Stimulated activated CD8-positive, alpha-beta memory T cell treated with anti-CD3 and anti-CD28 coated beads, Interleukin-7, amount 100 ng/mL, for 4 hours (primary cell): ENCODE measurements around the gene TMEM178A.

Experiments
- DNase-seq, 2 donors: peaks; one replicate each; pipeline ENCODE4 v3.0.0-alpha.2; 2020; ENCODE audit warnings: low read depth in 2 of 2

The TMEM178A gene

GRCh38 chr2:39679805-39680204, 14.1 kb downstream of the TMEM178A start:
- DNase-seq = no peak

DNA sequence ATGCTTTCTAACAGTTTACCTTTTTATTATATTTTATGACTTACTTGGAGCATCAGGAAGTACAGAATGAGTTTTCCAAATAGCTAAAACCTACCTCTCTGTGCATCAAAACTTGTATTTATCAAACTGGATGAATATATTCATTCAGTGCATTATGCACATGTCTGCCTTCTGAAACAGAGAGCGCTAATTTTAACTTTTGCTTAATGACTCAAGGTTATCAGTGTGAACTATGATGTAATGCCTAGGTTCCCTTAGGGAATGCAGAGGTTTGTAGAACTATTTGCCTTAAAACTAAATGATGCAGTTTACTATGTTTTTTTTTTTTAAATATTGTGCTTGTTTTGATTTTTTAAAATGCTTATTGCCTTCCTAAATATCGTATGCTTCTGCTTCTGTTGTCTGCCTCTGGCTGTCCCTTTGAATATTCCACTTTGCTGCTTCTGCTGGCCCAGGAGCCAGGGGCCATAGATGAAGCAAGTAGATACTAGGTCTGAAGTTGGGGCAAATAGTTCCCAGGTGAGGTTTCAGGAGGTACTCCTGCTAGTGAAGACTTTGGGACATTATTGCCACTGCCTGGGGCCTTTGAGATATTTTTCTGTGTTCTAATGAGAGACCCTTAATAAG, 16.5 kb downstream of the TMEM178A start:
- DNase-seq = no peak

DNA sequence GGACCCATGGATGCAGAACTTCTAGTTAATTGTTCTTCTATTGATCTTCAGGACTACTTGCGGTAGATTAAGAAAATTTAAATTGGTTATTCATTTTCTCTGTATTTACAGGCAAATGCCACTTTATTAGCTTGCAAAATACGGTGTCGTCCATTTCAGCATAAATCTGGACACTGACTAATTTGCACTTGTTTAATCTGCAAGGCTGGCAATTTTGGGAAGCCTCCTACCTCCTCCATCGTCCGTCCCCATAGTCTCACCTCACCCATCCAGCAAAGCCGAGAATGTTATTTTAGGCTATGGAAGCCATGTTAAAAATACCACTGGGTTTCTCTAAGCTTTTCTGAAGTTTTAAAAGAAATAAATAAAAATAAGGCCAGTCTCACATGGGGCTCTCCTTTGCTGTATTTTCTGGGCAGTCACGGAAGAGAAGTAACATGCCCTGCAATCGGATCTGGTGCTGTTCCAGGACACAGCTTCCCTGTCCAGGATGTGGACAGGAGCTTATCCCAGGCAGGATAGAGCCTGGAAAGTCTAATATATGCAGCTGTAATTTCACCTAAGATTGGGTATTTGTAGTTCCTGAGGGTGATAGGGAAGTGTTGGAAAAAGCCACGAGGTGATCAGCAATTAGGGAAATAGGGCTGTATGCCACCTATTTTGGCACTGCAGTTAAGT, 17.4 kb downstream of the TMEM178A start:
- DNase-seq = no peak

GRCh38 chr2:39684464-39684863, 18.7 kb downstream of the TMEM178A start:
- DNase-seq = no peak

- no peak for DNase-seq
Observed at GRCh38 chr2:39685126-39685525, 19.4 kb downstream of the TMEM178A start.

- no peak for DNase-seq
Observed at GRCh38 chr2:39686456-39686855, 20.7 kb downstream of the TMEM178A start.

- no peak for DNase-seq
Observed at GRCh38 chr2:39688181-39688580, 22.5 kb downstream of the TMEM178A start.

GRCh38 chr2:39689272-39689841, 23.6 kb downstream of the TMEM178A start:
- DNase-seq = no peak

GRCh38 chr2:39689876-39690275, 24.2 kb downstream of the TMEM178A start:
- DNase-seq = no peak

DNA sequence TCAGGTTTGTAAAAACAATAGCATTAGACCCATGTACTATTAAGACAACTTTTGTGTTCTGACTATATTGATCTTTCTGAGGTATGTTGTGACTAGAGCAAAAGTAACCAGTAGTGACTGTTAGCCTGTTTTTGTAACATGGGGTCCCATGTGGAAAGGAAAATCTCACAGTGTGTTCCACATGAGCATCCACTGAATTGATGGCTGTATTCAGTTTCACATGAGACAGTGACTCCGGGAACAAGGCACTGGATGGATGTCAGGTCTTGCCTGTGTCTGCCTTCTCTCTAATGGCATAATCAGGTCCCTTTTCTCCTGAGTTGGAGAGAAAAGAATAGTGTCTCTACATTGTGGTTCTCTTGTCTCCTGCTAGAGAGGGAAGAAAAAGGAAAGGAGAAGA, 27.5 kb downstream of the TMEM178A start:
- no peak for DNase-seq

DNA sequence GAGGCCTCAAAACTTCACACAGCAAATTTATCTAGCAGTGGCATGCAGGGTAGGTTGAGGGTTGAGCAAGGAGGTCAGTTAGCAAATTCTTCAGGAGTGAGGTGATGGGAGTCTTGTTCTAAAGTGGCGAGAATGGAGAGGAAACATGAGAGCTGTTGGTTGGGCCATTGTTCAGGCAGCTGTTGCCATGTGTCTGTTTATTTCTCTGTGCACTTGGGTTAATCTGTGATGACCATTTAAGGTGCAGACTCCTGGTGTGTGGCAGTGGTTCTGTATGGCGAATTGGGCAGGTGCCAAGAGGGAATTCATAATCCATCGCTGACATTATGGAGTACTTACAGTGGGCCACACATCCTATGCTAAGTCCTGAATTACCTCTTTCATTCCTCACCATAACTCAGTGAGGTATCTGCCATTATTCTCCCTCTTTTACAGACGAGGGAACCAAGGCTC, 30.4 kb downstream of the TMEM178A start:
- DNase-seq = no peak

- no peak for DNase-seq
Observed at GRCh38 chr2:39696838-39697237, 31.1 kb downstream of the TMEM178A start.

- DNase-seq = no peak
Observed at GRCh38 chr2:39697454-39697853, 31.7 kb downstream of the TMEM178A start.

DNA sequence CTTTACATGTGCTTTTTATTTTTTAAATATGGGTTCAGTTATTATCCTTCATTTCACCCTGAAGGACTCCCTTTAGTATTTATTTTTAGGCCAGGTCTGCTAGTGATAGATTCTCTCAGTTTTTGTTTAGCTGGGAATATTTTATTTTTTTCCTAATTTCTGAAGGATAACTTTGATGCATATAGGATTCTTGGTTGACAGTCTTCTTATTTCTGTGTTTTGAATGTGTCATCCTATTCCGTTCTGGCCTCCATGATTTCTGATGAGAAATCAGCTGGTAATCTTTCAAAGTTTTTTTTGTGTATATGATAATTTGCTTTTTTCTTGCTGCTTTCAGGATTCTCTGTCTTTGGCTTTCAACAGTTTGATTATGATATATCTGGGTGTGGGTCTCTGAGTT, 35.4 kb downstream of the TMEM178A start:
- no peak for DNase-seq

- DNase-seq = no peak
Observed at GRCh38 chr2:39703181-39703872, 37.6 kb downstream of the TMEM178A start.

- no peak for DNase-seq
Observed at GRCh38 chr2:39704540-39704939, 38.8 kb downstream of the TMEM178A start.

DNA sequence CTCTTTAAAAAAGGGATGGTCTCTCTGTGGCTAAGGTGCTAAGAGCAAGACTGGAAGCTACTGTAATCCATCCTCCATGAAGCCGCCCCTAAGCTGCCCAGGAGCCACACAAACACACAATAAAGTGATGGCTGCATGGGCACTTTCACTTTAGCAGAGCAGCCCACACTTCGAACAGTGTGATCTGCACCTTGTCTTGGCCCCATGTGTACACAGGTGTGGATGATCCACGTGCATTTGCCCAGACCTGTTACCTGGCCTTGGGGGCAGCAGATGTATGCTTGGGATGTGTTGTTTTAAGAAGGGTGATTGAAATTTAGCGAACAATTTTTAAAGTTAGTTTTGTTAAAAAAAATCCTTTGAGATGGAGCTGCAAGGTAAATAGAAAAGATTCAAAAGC, 39.9 kb downstream of the TMEM178A start:
- DNase-seq = no peak

GRCh38 chr2:39706312-39706711, 40.6 kb downstream of the TMEM178A start:
- DNase-seq = no peak

GRCh38 chr2:39706945-39707344, 41.2 kb downstream of the TMEM178A start:
- DNase-seq = no peak

DNA sequence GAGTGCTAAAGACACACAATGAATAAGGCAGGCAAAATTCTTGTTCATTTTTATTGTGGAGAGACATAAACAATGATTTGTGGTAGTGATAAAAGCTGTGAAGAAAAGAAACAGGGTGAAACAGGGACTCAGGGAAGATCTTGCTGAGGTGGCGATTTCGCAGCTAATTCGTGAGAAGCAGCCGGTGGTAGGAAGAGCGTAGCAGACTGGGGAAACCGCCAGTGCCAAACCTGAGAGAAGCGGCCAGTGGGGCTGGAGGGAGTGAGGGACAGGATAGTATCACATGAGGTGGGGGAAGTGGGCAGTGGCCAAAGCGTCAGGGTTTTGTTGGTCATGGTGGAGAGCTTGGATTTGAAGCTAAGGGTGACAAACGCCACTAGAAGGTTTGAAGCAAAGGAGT, 42.3 kb downstream of the TMEM178A start:
- no peak for DNase-seq

- DNase-seq = no peak
Observed at GRCh38 chr2:39710807-39711206, 45.1 kb downstream of the TMEM178A start.

DNA sequence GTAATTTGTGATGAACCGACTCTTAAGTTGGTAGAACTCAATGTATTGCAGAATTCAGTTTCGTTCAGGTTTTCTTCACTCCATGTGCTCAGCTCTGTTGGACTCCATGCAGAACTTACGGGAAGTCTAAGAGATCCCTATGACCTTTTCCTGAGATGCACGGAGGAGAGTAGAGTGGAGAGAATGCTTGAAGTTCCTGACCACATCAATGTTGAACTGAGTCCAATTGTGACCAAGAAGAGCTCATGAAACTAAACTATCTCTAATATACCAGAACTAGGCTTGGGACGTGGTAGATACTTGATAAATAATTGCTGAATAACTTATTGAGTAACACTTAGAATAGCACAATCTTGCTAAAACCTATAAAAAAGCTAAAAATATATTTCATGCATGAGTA, 47.2 kb downstream of the TMEM178A start:
- no peak for DNase-seq

DNA sequence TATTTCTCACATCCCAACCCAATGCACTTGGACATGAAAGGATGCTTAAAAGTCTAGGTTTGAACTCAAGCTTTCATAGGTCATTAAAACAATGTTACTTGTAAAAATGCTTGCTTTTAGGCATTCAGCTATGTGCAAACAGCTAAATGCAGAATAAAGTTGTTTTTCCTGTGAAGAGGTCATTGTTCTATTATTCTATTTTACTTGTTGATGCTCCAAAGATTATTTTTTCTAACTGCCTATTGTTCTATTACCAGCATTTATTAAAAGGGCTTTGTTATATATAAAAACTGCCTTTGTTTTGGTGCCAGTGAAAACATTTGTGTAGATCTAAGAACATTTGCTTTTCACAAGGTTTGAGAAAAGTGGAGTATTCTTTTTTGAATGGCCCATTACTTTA, 49.4 kb downstream of the TMEM178A start:
- DNase-seq = no peak
